ENCODE measurements around the gene RGS16. TPM values are rescaled to one million over a fixed set of nuclear protein-coding genes. Genes with fewer than 3 reads are reported as not detected.

Gene RGS16
- polyA plus RNA-seq, 1 experiment, result 0.23 TPM

DNA sequence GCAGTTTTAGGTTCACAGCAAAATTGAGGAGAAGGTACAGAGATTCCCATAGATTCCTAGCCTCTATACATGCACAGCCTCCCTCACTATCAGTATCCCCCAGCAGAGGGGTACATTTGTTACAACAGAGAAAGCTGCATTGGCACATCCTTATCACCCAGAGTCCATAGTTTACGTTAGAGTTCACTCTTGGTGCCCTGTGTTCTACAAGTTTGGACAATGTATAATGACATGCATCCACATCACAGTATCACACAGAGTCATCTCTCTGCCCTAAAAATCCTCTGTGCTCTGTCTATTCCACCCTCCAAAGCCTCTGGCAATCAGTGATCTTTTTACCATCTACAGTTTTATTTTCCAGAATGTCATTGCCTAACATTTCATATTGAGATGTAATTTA lies 22.3 kb upstream of the RGS16 start:
- TF ChIP-seq, protein P1, sequence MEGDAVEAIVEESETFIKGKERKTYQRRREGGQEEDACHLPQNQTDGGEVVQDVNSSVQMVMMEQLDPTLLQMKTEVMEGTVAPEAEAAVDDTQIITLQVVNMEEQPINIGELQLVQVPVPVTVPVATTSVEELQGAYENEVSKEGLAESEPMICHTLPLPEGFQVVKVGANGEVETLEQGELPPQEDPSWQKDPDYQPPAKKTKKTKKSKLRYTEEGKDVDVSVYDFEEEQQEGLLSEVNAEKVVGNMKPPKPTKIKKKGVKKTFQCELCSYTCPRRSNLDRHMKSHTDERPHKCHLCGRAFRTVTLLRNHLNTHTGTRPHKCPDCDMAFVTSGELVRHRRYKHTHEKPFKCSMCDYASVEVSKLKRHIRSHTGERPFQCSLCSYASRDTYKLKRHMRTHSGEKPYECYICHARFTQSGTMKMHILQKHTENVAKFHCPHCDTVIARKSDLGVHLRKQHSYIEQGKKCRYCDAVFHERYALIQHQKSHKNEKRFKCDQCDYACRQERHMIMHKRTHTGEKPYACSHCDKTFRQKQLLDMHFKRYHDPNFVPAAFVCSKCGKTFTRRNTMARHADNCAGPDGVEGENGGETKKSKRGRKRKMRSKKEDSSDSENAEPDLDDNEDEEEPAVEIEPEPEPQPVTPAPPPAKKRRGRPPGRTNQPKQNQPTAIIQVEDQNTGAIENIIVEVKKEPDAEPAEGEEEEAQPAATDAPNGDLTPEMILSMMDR (IDR thresholded peaks at IDR 0.05; ENCODE audit: insufficient read depth, low read depth, low read length), result no peak
- H3K27me3 ChIP-seq (ENCODE audit: control insufficient read depth, insufficient read depth, low read length), result peaks cover 2% of the 10 kb centered on the region
- POLR2A ChIA-PET, result no interaction called here
- H3K4me3 ChIP-seq (ENCODE audit: low read depth, low read length), result no peak overlapping the region
- no peaks in the 10 kb centered on the region for H3K36me3 ChIP-seq (ENCODE audit: control insufficient read depth, insufficient read depth, low read length)
- DNase-seq (ENCODE audit: low read depth), result no peak
- CTCF ChIA-PET, result interaction anchor here (1.5 kb wide), 1 partner anchor 10 kb away, joined by 4 read pairs; no protein-coding TSS in a partner anchor

DNA sequence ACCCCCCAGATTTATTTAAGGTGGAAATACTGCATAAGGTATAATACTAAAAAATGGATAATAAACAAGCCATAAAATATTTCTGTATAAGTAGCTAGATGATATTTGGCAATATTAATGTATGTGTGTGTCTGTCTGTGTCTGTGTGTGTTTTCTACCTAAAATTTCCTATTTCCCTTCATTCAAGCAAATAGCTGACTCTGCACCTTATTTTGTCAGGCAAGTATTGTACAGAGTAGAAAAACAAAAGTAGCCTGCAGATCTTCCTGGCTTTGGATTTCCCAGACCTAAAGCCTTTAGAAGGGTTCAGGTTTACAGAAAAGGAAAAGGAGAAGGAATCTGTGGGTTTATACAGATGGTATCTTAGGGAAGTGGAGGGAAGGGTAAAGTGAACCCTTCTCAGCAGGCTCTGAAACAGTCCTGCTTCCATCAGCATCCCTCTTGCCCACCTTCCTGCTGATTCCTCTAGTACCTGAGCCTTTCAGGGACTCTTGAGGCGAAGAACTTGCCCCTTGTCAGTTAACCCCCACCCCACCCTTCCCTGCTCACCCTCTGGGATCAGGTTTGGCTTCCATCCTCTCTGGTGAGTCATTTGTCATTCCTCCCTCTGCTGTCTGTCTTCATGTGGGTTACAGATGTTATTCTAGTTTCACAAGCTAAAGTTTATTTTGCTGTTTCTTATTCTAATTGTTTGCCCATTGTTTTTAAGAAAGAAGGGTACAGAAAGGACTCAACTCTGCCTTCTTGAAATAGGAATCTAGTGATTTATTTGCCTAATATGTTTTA lies 21.7 kb upstream of the RGS16 start:
- no peaks in the 10 kb centered on the region for H3K36me3 ChIP-seq (ENCODE audit: control insufficient read depth, insufficient read depth, low read length)
- no peak overlapping the region for H3K4me3 ChIP-seq (ENCODE audit: low read depth, low read length)
- TF ChIP-seq, protein P1 (IDR thresholded peaks at IDR 0.05; ENCODE audit: insufficient read depth, low read depth, low read length), result no peak
- H3K27me3 ChIP-seq (ENCODE audit: control insufficient read depth, insufficient read depth, low read length), result peaks cover 2% of the 10 kb centered on the region
- POLR2A ChIA-PET, result no interaction called here
- CTCF ChIA-PET, result no interaction called here
- no peak for DNase-seq (ENCODE audit: low read depth)

DNA sequence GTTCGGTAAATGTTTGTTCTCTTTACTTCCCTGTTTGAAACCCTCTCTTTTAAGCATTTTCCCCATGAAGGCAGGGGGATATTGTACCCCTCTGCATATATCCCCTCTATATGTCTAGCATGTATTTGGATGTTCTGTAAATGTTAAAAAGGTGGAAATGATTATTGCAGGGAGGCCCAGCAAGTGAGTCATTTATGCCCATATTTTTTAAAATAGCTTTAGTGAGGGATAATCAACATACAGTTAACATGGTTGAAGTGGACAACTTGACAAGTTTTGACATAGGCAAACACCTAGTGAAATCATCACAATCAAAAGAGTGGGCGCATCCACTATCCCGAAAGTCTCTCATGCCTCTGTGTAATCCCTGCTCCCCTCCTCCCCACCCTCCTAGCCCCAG lies 20.8 kb upstream of the RGS16 start:
- ChIA-PET CTCF (no interaction called here), POLR2A (no interaction called here)
- no peak for DNase-seq (ENCODE audit: low read depth)
- no peak overlapping the region for H3K4me3 ChIP-seq (ENCODE audit: low read depth, low read length)
- no peaks in the 10 kb centered on the region for H3K36me3 ChIP-seq (ENCODE audit: control insufficient read depth, insufficient read depth, low read length)
- H3K27me3 ChIP-seq (ENCODE audit: control insufficient read depth, insufficient read depth, low read length), result peaks cover 2% of the 10 kb centered on the region
- TF ChIP-seq, protein P1 (IDR thresholded peaks at IDR 0.05; ENCODE audit: insufficient read depth, low read depth, low read length), result no peak

DNA sequence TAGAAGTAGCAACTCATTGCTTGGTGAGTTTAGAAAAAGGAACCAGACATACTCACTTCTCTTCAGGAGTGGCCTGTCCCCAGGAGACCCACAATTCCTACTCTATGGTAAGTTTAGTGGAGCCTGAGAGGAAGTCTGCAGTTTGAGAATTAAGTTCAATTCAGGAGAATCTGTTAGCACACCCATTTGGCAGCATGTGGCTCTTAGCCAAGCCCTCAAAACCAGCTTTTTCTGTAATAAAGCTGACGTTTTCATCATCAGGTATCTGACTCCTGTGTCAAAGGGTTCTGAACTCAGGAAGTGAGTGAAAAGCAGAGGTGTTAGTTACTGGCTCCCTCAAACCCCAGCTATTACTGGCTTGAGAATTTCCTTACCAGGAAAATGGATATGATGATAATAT lies 20.4 kb upstream of the RGS16 start:
- no peaks in the 10 kb centered on the region for H3K36me3 ChIP-seq (ENCODE audit: control insufficient read depth, insufficient read depth, low read length)
- no peak for DNase-seq (ENCODE audit: low read depth)
- no peak overlapping the region for H3K4me3 ChIP-seq (ENCODE audit: low read depth, low read length)
- peaks cover 2% of the 10 kb centered on the region for H3K27me3 ChIP-seq (ENCODE audit: control insufficient read depth, insufficient read depth, low read length)
- CTCF ChIA-PET, result no interaction called here
- TF ChIP-seq, protein P1 (IDR thresholded peaks at IDR 0.05; ENCODE audit: insufficient read depth, low read depth, low read length), result no peak
- POLR2A ChIA-PET, result no interaction called here

DNA sequence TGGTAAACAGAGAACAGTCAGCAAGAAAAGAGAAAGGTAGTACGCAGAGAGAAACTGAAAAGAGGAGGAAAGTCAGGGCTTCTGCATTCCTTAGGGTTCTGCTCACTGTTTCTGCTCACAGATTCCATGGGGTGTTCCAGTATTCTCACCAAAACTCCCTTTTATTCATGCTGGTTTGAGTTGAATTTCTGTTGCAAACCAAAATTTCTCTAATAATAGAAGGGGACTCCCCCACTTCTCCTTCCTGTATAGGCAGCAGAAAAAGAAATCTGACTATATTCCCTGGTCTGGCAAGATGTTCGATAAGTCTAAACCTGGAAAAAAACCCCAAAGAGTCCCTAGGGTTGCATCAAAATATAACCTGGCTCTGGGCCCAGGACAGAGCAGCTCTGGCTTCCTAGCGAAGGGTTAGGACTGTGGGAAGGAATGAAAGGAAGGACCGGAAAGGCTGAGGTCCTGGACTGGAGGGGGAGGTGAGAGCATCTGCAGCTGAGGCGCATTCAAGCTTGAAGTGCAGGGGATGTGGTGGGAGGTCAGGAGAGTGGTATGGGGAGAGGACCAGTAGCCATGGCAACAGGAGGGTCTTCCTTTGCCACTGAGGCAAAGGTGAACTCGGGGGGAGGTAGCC lies 18.8 kb upstream of the RGS16 start:
- TF ChIP-seq, protein P1 (IDR thresholded peaks at IDR 0.05; ENCODE audit: insufficient read depth, low read depth, low read length), result no peak
- Histone ChIP-seq H3K4me3 (ENCODE audit: low read depth, low read length) (no peak overlapping the region), H3K36me3 (ENCODE audit: control insufficient read depth, insufficient read depth, low read length) (no peaks in the 10 kb centered on the region), H3K27me3 (ENCODE audit: control insufficient read depth, insufficient read depth, low read length) (peaks cover 4% of the 10 kb centered on the region)
- ChIA-PET POLR2A (no interaction called here), CTCF (no interaction called here)
- DNase-seq (ENCODE audit: low read depth), result no peak
